Measurements from ENCODE around the gene CCER1.
"Not testable (repeated sequence)": the region's sequence is repeated elsewhere in the genome, so short reads cannot be mapped to it uniquely, and the experiment has no call there.

The CCER1 gene

GRCh38 chr12:90954921-90955320 is at the start of gene CCER1:
CCER1 (minus strand) TSS chr12:90955176; CDS start chr12:90954742, 434 bp downstream.
- DNase-seq (ENCODE audit: low read depth in 2 of 3, low spot score in 2 of 3), result no peak

- DNase-seq (ENCODE audit: low read depth in 2 of 3, low spot score in 2 of 3), result no peak
These were observed 48.8 kb upstream of the CCER1 start for GRCh38 chr12:91003737-91004136.

DNA sequence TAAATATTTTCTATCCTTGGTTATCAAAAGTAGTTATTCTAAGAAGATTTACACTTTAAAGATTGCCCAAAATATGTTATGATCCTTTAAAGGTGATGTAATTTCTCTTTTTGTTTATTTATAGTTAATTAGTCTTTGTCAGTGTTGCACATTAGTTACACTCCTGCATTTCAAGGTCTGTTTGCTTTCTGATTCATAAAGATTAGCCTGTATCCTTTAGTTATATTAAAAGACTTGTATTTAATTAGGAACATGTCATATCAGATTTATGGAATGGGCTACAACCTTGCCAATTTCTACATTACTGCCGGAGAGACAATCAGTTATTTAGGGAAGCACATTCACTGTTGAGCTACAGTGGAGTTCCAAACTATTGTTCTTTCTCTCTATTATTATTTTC is 46.3 kb upstream of the CCER1 start:
- no peak for DNase-seq (ENCODE audit: low read depth in 2 of 3, low spot score in 2 of 3)

GRCh38 chr12:90999966-91000365 is 45.0 kb upstream of the CCER1 start:
- no peak for DNase-seq (ENCODE audit: low read depth in 2 of 3, low spot score in 2 of 3)

- DNase-seq (ENCODE audit: low read depth in 2 of 3, low spot score in 2 of 3), result no peak
These were observed 44.6 kb upstream of the CCER1 start for GRCh38 chr12:90999527-90999926.

DNA sequence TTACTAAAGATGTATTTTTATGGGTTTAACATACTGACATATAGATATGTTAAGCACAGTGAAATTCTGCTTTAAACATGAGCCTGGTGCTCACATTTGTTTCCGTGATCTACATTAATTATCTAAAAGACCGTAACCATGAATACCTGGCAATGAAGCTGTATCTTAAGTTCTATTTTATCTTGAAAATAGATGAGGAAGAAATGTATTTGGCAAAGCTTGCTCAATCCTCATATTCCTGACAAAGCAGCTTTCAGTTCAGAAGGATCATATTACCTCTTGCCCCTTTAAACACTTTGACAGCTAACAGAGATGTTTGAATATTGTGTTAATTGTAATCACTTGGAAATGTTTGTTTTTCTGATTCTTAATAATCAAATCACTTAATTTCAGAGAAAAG is 40.0 kb upstream of the CCER1 start:
- DNase-seq (ENCODE audit: low read depth in 2 of 3, low spot score in 2 of 3), result no peak

GRCh38 chr12:90991952-90992465 is 37.0 kb upstream of the CCER1 start:
- DNase-seq (ENCODE audit: low read depth in 2 of 3, low spot score in 2 of 3), result no peak

- no peak for DNase-seq (ENCODE audit: low read depth in 2 of 3, low spot score in 2 of 3)
These were observed 35.6 kb upstream of the CCER1 start for GRCh38 chr12:90990611-90991010.

- DNase-seq (ENCODE audit: low read depth in 2 of 3, low spot score in 2 of 3), result no peak
These were observed 34.7 kb upstream of the CCER1 start for GRCh38 chr12:90989686-90990111.

DNA sequence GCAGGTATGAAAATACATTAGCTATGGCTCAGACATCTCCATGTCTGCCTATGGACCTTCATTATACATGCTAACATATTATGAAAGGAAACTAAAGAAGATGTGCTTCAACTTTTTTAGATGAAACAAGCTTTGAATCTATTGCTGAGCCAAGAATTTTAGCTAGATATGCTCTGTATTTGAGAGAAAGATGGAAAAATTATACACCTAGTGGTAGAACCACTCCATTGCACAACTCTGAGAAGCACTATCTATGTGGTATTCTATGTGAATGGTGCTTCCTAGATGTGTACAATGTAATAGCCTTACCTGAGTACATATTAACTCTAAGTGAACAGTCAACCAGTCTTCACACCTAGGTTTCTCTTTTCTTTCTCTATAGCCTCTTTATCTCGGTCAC is 32.5 kb upstream of the CCER1 start:
- DNase-seq (ENCODE audit: low read depth in 2 of 3, low spot score in 2 of 3), result no peak

- no peak for DNase-seq (ENCODE audit: low read depth in 2 of 3, low spot score in 2 of 3)
These were observed 32.1 kb upstream of the CCER1 start for GRCh38 chr12:90987101-90987500.

DNA sequence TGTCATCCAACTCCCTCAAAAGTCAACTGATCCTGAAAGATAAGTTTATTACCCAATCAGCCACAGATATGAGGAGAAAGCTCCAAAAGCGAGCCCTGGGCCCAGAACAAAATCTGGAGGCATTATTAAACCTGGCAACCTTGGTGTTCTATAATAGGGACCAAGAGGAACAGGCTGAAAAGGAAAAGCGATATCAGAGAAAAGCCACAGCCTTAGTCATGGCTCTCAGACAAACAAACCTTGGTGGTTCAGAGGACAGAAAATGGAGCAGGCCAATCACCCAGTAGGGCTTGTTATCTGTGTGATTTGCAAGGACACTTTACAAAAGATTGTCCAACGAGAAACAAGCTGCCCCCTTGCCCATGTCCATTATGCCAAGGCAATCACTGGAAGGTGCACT is 30.4 kb upstream of the CCER1 start:
- not testable (repeated sequence) for DNase-seq (ENCODE audit: low read depth in 2 of 3, low spot score in 2 of 3)

DNA sequence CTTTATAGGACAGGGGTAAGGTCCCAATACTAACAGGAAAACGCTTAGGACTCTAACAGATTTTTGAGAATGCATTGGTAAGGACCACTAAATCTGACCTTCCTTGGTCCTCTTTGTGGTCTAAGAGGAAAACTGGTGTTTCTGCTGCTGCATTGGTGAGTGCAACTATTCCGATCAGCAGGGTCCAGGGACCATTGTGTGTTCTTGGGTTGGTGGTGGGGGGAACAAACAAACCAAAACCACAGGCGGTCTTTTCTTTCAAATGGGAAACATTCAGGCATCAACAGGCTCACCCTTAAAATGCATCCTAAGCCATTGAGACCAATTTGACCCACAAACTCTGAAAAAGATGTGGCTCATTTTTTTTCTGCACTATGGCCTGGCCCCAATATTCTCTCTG is 29.1 kb upstream of the CCER1 start:
- no peak for DNase-seq (ENCODE audit: low read depth in 2 of 3, low spot score in 2 of 3)

- DNase-seq (ENCODE audit: low read depth in 2 of 3, low spot score in 2 of 3), result no peak
These were observed 27.2 kb upstream of the CCER1 start for GRCh38 chr12:90982170-90982569.

DNA sequence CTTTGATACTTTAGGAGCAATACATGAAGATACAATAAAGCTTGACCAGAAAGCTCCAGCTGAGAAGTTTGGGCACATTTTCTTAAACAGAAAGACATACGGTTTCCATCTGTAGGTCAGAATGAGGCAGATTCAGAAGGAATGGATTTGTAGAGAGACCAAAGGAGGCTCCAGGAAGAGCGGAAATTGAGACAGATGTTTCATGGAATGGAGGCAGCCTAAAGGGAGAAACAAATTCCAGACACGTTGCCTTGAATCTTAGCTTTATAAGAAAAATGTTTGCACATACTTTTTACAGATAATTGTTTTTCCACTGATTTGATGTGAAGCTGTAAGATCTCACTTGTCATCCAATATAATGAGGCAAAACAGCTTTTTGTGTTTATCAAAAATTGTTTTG is 25.0 kb upstream of the CCER1 start:
- DNase-seq (ENCODE audit: low read depth in 2 of 3, low spot score in 2 of 3), result no peak

- DNase-seq (ENCODE audit: low read depth in 2 of 3, low spot score in 2 of 3), result no peak
These were observed 24.0 kb upstream of the CCER1 start for GRCh38 chr12:90979019-90979418.

DNA sequence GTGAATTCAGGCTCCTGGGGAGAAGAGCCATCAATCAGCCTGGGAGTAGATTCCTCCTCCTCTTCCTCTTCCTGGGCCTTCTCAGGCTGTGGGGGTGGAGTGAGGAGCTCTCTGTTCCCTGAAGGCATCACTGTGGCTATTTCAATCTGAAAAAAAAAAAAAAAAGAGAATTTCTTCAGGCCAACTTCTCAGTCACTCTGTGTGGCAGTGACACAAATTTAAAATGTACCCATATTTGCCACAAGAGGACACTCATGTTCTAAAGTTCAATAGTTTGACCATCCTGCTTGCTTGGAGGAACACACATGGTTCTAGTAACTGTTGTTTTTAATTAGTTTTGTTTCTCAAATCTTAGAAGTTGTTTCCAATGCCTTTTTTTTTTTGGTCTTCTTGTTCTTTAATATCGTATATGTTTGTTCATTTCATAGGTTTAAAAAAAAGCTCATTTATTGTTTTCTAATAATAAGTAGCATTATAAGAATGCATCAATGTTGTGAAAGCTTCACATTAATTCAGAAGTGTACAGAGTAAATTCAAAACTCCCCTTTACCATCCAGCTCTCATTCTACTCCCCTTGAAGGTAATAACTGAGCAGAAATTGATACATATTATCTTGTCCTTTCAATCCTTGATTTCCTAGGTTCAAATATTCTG is 23.3 kb upstream of the CCER1 start:
- DNase-seq (ENCODE audit: low read depth in 2 of 3, low spot score in 2 of 3), result no peak

GRCh38 chr12:90977224-90977623 is 22.2 kb upstream of the CCER1 start:
- no peak for DNase-seq (ENCODE audit: low read depth in 2 of 3, low spot score in 2 of 3)

DNA sequence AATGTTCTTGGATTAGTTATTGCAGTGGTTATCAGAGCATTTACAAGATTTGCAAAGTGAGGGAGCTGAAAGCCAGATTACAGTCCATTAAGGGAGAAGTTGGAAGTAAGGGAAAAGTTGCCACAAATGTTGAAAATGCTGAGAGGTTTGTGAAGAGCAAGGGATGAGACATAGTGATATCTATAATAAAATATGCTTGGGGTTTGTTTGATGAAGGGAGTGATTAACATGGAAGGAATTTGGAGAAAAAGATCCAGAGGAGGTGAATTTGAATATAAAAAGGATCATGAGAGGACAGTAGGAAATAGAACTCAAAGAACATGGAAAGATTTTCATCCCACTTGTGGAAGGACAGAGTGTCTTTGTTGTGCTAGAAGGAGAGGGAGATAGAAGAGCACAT is 19.3 kb upstream of the CCER1 start:
- no peak for DNase-seq (ENCODE audit: low read depth in 2 of 3, low spot score in 2 of 3)

- no peak for DNase-seq (ENCODE audit: low read depth in 2 of 3, low spot score in 2 of 3)
These were observed 17.2 kb upstream of the CCER1 start for GRCh38 chr12:90972226-90972625.

GRCh38 chr12:90970911-90971310 is 15.9 kb upstream of the CCER1 start:
- no peak for DNase-seq (ENCODE audit: low read depth in 2 of 3, low spot score in 2 of 3)

- DNase-seq (ENCODE audit: low read depth in 2 of 3, low spot score in 2 of 3), result no peak
These were observed 15.5 kb upstream of the CCER1 start for GRCh38 chr12:90970471-90970870.

GRCh38 chr12:90969851-90970250 is 14.9 kb upstream of the CCER1 start:
- DNase-seq (ENCODE audit: low read depth in 2 of 3, low spot score in 2 of 3), result no peak
